Measurements from ENCODE around the gene IFFO2.

- TF ChIP-seq POLR2A (IDR thresholded peaks at IDR 0.05; ENCODE audit: low read depth, low read length) (no peak), POU2F2 (IDR thresholded peaks at IDR 0.05; ENCODE audit: low read depth, low read length) (no peak), TAF1 (IDR thresholded peaks at IDR 0.05; ENCODE audit: low read depth, low read length) (no peak), PAX5 (IDR thresholded peaks at IDR 0.05; ENCODE audit: insufficient read depth, low read length, severe bottlenecking) (no peak), POLR2AphosphoS5 (IDR thresholded peaks at IDR 0.05; ENCODE audit: low read depth, low read length) (no peak)
Measured at GRCh38 chr1:18885311-18886002, 71.0 kb downstream of the IFFO2 start.

Data from GM12891 (cell line).